ENCODE data around the gene B3GALNT2.

DNA sequence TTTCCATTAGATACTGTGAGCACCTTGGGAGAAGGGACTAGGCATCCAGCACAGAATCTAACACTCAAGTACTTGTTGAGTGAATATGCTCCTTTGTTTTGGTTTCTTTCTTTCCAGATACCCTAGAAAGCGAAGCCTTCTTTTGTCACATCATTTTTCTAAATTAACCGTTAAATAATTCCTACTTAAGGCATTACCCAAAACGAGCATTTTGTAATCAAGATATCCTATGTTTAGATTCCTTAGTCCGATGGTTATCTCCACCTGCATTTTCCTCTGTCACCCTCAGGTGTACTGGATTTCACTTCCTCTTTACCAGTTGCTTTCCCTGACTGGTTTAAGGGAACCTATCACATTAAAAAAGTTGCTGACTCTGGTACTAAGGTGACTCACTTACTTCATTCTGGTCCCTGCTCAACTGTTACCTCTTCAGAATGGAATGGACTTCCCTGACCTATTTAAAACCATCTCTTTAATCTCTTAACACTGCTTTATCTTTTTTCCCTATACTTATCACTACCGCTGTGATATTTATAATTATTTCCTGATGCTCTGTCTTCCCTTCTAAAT, 3.2 kb downstream of the B3GALNT2 start:
- TF ChIP-seq, protein P1, sequence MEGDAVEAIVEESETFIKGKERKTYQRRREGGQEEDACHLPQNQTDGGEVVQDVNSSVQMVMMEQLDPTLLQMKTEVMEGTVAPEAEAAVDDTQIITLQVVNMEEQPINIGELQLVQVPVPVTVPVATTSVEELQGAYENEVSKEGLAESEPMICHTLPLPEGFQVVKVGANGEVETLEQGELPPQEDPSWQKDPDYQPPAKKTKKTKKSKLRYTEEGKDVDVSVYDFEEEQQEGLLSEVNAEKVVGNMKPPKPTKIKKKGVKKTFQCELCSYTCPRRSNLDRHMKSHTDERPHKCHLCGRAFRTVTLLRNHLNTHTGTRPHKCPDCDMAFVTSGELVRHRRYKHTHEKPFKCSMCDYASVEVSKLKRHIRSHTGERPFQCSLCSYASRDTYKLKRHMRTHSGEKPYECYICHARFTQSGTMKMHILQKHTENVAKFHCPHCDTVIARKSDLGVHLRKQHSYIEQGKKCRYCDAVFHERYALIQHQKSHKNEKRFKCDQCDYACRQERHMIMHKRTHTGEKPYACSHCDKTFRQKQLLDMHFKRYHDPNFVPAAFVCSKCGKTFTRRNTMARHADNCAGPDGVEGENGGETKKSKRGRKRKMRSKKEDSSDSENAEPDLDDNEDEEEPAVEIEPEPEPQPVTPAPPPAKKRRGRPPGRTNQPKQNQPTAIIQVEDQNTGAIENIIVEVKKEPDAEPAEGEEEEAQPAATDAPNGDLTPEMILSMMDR (IDR thresholded peaks at IDR 0.05) = no peak
- TF ChIP-seq POLR2AphosphoS5 (IDR thresholded peaks at IDR 0.05) (no peak), POLR2A (IDR thresholded peaks at IDR 0.05) (no peak)
